HFFc6 (cell line): ENCODE measurements around the gene FNIP1. TPM values are rescaled to one million over a fixed set of nuclear protein-coding genes. Genes with fewer than 3 reads are reported as not detected.
A peak's percentile ranks its signal among the peaks of the same experiment; 100 is the strongest.

Source experiments
- DNase-seq: peaks from one replicate; pipeline ENCODE4 v3.0.0-alpha.2; 2018
- H3K27ac Mint-ChIP-seq: 2 replicates; pipeline ENCODE4 v1.8.0; 2020; ENCODE audit warnings: mild to moderate bottlenecking, mixed read lengths
- H3K27me3 Mint-ChIP-seq: 2 replicates; pipeline ENCODE4 v1.8.0; 2021; ENCODE audit warnings: mild to moderate bottlenecking, moderate library complexity, mixed read lengths; ENCODE audit not compliant: insufficient read depth
- H3K36me3 Mint-ChIP-seq: 2 replicates; pipeline ENCODE4 v1.8.0; 2021; ENCODE audit warnings: low read depth, mixed read lengths
- H3K4me1 Mint-ChIP-seq: 2 replicates; pipeline ENCODE4 v1.8.0; 2020; ENCODE audit warnings: low read depth, mixed read lengths
- H3K4me3 Mint-ChIP-seq: 2 replicates; pipeline ENCODE4 v1.8.0; 2020; ENCODE audit warnings: mild to moderate bottlenecking, moderate library complexity, mixed read lengths
- H3K9me3 Mint-ChIP-seq: 2 replicates; pipeline ENCODE4 v1.8.0; 2020; ENCODE audit warnings: mild to moderate bottlenecking, mixed read lengths
- total RNA-seq, 6 experiments: library from RNA; stranded (reverse); fragmentation: NEBNext Ultra II Directional; extraction: Animal tissue kit (Norgen Biotek cat#: 25700); gene quantifications; 2 replicates in 1 of 6; 3 replicates in 5 of 6; pipeline ENCODE4 v1.2.3, GENCODE V29; 2021
- TF ChIP-seq, protein P1 (sequence below): fragments of 200-600 bp; sonication (generic); IDR thresholded peaks from 2 replicates; pipeline ENCODE4 v1.5.0; 2021; ENCODE audit warnings: antibody characterized with exemption, mild to moderate bottlenecking

The FNIP1 gene
- total RNA-seq, 6 experiments from 2014 or later = 19.9 to 24.8 (median 22.1) TPM

DNA sequence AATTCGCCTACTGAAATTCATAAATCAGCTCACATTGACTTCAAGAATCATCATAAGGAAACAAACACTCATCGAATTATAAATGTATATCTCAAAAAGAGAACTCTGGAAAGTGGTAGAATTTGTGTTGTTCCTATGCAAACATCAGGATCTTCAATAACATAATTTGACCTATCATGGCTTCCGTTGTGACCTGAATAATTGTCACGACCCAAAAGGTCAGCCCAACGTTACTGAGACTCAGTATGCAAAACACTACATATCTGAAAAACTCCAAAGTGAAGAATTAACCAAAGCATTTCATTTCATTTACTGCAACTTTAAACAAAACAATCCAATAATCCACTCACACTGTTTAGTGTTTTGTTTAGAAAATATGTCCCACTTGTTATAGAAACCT, 163.0 kb downstream of the FNIP1 start:
- H3K36me3 Mint-ChIP-seq = peaks cover 6% of the 10 kb centered on the region
- peak overlapping the region; percentile 96 for H3K4me3 Mint-ChIP-seq
- DNase-seq = no peak
- peak overlapping the region; percentile 99 for H3K27ac Mint-ChIP-seq
- H3K4me1 Mint-ChIP-seq = peaks cover 16% of the 10 kb centered on the region
- TF ChIP-seq, protein P1, sequence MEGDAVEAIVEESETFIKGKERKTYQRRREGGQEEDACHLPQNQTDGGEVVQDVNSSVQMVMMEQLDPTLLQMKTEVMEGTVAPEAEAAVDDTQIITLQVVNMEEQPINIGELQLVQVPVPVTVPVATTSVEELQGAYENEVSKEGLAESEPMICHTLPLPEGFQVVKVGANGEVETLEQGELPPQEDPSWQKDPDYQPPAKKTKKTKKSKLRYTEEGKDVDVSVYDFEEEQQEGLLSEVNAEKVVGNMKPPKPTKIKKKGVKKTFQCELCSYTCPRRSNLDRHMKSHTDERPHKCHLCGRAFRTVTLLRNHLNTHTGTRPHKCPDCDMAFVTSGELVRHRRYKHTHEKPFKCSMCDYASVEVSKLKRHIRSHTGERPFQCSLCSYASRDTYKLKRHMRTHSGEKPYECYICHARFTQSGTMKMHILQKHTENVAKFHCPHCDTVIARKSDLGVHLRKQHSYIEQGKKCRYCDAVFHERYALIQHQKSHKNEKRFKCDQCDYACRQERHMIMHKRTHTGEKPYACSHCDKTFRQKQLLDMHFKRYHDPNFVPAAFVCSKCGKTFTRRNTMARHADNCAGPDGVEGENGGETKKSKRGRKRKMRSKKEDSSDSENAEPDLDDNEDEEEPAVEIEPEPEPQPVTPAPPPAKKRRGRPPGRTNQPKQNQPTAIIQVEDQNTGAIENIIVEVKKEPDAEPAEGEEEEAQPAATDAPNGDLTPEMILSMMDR = no peak
- H3K9me3 Mint-ChIP-seq = peaks cover 4% of the 10 kb centered on the region; the same call in 1 of the 2 replicates
- peaks cover 7% of the 10 kb centered on the region for H3K27me3 Mint-ChIP-seq

DNA sequence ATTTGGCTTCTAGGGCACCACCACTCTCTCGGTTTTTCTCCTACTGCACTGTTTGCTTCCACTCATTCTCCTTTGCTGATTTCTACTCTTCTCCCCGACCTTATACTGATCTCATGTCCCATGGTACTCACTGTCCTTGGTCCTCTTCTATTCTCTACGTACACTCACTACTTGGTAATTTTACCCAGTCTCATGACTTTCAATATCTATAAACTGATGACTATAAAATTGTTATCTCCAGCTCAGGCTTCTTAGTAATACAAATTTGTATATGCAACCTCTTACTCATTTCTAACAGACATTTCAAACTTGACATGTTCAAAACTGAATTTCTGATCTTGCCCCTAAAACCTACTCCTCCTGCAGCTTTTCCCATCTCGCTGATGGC, 165.9 kb downstream of the FNIP1 start:
- H3K36me3 Mint-ChIP-seq = peaks cover 9% of the 10 kb centered on the region
- H3K4me3 Mint-ChIP-seq = no peak overlapping the region
- peaks cover 22% of the 10 kb centered on the region for H3K4me1 Mint-ChIP-seq
- H3K27me3 Mint-ChIP-seq = peaks cover 7% of the 10 kb centered on the region
- TF ChIP-seq, protein P1 = no peak
- no peak for DNase-seq
- H3K9me3 Mint-ChIP-seq = peaks cover 4% of the 10 kb centered on the region; the same call in 1 of the 2 replicates
- H3K27ac Mint-ChIP-seq = no peak overlapping the region

DNA sequence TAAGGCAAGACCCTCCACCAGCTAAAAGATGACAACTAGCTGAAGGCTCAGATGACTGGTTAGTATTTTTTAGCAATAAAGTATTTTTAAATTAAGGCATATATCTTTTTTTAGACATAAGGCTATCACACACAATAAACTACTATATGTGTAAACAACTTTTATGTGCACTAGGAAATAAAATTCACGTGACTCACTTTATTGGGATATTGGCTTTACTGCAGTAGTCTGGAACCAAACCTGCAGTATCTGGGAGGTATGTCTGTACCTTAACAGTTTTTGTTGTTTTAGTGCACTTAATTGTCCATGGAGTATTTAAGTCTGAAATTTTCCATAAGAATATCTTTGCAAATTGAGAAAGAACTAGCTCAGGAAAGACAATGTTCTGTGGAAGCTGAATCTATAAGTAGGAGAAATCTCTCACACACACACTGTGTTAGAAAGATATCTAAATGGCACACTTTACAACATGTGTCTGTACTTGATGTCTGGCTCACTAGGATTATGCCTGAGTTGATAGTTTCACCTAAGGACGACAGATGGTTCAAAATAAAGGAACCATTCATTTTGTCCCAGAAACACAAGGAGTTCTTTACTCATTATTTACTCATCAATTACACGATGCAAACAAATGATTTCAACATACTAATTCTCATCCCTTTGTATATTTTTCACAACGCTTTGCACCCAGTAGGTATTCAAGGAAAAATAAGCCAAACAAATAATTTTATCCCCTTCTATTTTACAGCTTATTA, 166.4 kb downstream of the FNIP1 start:
- Mint-ChIP-seq H3K4me1 (peaks cover 24% of the 10 kb centered on the region), H3K27me3 (peaks cover 5% of the 10 kb centered on the region), H3K36me3 (peaks cover 11% of the 10 kb centered on the region), H3K27ac (no peak overlapping the region), H3K9me3 (peaks cover 4% of the 10 kb centered on the region; the same call in 1 of the 2 replicates), H3K4me3 (no peak overlapping the region)
- no peak for DNase-seq
- TF ChIP-seq, protein P1 = no peak

DNA sequence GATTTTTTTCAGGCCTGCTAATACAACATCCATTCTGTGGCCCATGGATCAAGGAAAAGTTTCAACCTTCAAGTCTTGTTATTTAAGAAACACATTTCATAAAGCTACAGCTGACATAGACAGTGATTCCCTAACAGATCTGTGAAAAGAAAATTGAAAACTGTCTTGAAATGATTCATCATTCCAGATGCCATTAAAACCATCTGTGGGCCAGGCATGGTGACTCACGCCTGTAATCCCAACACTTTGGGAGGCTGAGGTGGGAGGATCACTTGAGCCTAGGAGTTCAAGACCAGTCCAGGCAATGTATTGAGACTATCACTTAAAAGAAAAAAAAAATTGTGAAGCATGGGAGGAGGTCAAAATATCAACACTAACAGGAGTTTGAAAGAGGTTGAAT, 167.8 kb downstream of the FNIP1 start:
- H3K4me3 Mint-ChIP-seq = peak overlapping the region; percentile 29
- H3K36me3 Mint-ChIP-seq = peaks cover 17% of the 10 kb centered on the region
- H3K9me3 Mint-ChIP-seq = peaks cover 4% of the 10 kb centered on the region; the same call in 1 of the 2 replicates
- TF ChIP-seq, protein P1 = no peak
- H3K27ac Mint-ChIP-seq = peak overlapping the region; percentile 44
- DNase-seq = peak; percentile 55
- H3K4me1 Mint-ChIP-seq = peaks cover 20% of the 10 kb centered on the region
- H3K27me3 Mint-ChIP-seq = peaks cover 2% of the 10 kb centered on the region

DNA sequence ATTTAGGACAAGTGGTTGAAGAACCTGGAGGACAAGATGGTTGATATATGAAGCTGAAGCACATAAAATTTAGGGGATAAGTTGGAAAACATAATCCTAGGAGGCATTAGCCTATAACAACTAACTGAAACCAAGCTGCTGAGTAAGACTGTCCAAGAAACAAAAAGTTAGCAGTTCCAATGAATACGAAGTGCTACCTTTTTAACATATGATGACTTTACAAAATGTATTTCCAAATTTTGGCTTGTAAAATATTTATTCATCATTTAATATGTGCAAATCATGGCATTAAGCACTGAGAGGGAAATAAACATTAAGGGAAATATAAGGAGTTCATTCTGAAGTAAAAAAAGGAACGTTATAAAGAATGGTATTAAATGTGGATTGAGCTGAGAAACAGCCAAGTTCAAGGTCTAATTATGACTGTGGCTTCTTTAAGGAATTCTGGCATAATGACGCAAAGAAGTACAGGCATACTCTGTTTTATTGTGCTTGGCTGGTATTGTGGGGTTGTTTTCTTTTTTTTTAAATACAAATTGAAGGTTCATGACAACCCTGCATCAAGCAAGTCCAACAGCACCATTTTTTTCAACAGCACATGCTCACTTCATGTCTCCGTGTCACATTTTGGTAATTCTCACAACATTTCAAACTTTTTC, 169.5 kb downstream of the FNIP1 start:
- H3K4me1 Mint-ChIP-seq = peaks cover 26% of the 10 kb centered on the region
- H3K9me3 Mint-ChIP-seq = peaks cover 4% of the 10 kb centered on the region; the same call in 1 of the 2 replicates
- H3K36me3 Mint-ChIP-seq = peaks cover 18% of the 10 kb centered on the region
- no peak overlapping the region for H3K4me3 Mint-ChIP-seq
- TF ChIP-seq, protein P1 = no peak
- peaks cover 2% of the 10 kb centered on the region for H3K27me3 Mint-ChIP-seq
- no peak for DNase-seq
- H3K27ac Mint-ChIP-seq = no peak overlapping the region
